Fibroblast of pulmonary artery (primary cell): ENCODE measurements around the gene PTGFRN.
A peak's percentile ranks its signal among the peaks of the same experiment; 100 is the strongest.

Experiments used
- DNase-seq: peaks from one replicate; pipeline ENCODE4 v3.0.0-alpha.2; 2010; ENCODE audit warnings: low read depth
- H3K4me3 ChIP-seq: replicated peaks from 2 replicates; pipeline ENCODE4 v1.5.1; 2011; ENCODE audit warnings: low read depth, mild to moderate bottlenecking, control low read depth, low read length, moderate library complexity
- TF ChIP-seq, protein P1 (sequence below): IDR thresholded peaks from 2 replicates; pipeline ENCODE4 v1.5.1; 2011; ENCODE audit warnings: mild to moderate bottlenecking, control low read depth, low read length, inconsistent platforms; ENCODE audit errors: missing control alignments

PTGFRN gene

DNA sequence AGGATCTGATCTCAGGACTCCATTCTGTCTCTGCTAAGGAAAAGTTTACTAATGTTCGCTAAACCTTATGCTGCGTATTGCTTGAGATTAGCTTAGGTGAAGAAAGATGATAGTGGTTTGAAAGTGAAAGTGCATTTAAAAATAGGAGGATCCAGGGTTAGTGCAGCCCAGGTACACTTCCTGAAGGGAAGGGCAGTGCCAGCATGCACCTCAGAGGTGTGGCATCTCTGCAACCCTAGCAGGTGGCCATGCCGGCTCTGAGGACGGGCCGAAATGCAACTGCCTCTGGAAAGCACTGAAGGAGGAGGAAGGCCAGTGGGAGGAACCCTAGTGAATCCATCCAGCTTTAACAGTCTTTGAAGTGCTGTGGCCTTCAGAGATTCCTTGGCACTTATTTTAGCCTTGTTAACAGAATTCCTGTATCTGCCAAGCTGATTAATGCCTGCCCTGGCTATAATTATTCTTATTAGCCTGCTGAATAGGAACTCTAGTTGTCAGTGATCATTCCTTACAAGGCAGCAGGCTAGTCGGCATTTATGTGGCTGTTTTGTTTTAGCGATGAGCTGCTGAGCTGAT, 5.5 kb downstream of the PTGFRN start:
- TF ChIP-seq, protein P1, sequence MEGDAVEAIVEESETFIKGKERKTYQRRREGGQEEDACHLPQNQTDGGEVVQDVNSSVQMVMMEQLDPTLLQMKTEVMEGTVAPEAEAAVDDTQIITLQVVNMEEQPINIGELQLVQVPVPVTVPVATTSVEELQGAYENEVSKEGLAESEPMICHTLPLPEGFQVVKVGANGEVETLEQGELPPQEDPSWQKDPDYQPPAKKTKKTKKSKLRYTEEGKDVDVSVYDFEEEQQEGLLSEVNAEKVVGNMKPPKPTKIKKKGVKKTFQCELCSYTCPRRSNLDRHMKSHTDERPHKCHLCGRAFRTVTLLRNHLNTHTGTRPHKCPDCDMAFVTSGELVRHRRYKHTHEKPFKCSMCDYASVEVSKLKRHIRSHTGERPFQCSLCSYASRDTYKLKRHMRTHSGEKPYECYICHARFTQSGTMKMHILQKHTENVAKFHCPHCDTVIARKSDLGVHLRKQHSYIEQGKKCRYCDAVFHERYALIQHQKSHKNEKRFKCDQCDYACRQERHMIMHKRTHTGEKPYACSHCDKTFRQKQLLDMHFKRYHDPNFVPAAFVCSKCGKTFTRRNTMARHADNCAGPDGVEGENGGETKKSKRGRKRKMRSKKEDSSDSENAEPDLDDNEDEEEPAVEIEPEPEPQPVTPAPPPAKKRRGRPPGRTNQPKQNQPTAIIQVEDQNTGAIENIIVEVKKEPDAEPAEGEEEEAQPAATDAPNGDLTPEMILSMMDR: no peak
- H3K4me3 ChIP-seq: no peak overlapping the region
- no peak for DNase-seq

DNA sequence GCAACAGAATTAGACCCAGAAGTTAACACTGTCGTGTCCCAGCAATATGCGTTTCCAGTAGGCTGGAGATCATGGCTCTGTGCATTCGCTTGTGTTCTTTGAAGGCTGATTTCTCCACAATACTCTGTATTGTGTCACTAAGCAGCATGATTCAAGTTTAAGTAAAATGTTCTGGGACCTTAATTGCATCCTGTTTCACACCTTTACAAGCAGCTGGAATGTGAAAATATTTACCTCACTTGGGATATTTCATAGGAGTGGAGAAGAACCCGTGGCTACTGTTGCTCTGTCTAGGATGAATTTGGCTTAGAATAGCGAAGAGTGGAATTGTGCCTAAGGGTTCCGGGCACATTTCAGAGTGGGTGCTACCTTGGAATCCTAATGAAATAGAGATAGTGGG, 6.3 kb downstream of the PTGFRN start:
- TF ChIP-seq, protein P1: no peak
- no peak for DNase-seq
- H3K4me3 ChIP-seq: no peak overlapping the region

DNA sequence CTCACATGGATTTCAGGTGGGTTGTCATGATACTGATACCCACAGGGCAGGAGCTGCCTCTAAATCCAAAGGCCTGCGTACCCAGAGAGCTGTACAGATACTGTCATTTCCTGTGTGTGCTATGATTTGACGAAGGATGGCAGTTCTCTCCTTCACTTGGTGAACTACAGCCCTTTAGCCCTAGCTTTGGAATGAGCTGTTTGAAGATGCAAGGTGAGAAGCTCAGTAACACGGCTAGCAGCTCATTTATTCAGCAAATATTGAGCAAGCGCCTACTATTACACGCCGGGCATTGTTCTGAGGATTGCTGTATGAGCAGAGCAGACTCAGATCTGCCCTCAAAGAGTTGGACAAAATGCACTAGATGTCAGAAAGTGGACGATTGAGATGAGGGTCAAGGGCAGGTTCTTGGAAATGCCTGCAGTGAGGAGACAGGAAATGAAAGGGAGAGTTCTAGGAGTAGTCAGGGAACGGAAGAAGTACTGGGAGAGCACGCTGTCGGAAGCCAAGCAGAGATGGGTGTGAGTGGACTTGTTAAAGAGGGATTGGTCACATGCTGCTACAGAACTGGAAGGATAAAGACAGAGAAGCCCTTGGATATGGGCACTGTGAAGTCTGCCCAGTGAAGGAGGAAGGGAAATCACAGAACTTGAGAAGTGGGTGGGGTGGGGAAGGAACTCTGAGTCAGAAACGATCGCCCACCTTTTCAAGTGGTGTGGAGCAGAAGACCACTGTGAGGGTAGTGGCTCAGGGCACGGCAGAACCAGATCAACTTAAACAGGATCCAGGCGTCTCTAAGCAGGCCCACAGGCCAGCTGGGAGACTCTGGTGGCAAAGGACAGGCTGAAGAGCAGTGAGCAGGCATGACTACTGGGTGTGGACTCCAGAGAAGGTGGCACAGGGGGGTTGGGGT, 7.1 kb downstream of the PTGFRN start:
- TF ChIP-seq, protein P1: no peak
- DNase-seq: peak; percentile 33
- no peak overlapping the region for H3K4me3 ChIP-seq

DNA sequence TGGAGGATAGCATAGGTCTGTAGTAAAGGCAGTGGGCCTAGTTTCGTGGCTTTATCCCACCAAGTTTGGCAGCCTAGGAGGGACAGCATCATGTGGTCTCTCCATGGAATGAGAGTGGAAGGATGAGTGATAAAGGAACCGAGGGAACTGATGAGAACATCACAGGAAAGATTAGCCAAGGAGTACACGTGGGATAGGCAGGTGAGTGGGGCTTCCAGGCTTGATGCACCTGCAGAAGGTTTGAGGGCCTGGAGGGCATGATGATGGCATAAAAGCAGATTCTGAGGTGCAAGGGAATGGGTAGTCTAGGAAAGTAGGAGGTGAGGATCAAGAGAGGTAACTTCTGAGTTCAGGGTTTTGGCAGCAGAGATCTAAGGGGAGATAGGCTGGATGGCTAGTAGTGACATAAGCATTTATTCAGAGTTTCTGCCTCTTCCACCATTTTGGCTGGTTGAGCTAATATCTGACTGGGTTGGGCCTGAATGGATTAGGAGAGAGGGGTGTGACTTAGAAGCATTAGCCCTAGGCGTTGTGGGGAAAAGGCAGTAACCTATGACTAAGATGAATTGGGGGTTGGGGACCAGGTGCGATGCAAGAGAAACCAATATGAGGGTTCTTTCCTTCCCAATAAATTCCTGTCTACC, 9.1 kb downstream of the PTGFRN start:
- TF ChIP-seq, protein P1: no peak
- H3K4me3 ChIP-seq: no peak overlapping the region
- DNase-seq: no peak

DNA sequence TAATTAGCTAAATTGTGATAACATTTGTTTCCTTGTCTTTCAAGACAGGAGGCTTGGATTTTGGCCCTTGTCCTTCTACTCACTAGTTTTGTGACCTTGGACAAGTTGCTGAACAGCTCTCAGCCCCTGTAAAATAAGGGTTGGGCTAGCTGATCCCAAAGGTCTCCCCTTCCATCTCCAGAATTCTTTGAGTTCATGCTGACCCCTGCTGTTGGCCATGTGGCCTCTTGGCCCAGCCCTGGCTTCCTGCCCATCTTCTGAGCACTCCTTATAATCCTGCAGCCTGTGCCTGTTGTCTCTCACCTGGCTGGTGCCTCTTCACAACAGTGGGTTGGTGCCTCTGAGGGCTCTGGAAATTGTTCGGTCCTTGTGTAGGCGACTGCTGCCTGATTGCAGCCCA, 10.1 kb downstream of the PTGFRN start:
- H3K4me3 ChIP-seq: no peak overlapping the region
- TF ChIP-seq, protein P1: no peak
- DNase-seq: no peak

DNA sequence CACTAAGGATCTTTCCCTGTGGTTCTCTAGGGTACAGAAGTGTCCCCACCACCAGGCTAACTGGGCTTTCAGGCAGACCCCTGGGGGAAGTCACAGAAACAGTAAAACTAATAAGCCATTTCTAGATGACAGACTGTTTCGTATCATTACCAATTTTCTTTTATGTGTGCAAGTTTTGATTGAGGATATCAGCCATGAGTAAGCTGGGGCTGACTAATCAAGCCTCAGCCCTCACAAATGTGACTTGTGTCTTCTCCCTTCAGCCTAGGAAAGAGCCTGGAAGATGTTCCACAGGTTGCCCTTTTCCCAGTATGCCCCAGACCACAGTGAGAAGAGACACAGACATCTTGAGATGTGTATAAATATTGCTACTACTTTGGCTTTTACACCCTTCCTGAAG, 10.5 kb downstream of the PTGFRN start:
- TF ChIP-seq, protein P1: no peak
- no peak overlapping the region for H3K4me3 ChIP-seq
- no peak for DNase-seq
